Hematopoietic multipotent progenitor cell treated with erythropoietin and hydrocortisone succinate and interleukin-3 and kit ligand, for 4 days (in vitro differentiated cells): Measurements from ENCODE around the gene SLC38A3.
"Not testable (repeated sequence)": the region's sequence is repeated elsewhere in the genome, so short reads cannot be mapped to it uniquely, and the experiment has no call there.

Experiments used
- DNase-seq: peaks from one replicate; pipeline ENCODE4 v3.0.0-alpha.2; 2015

The SLC38A3 gene

DNA sequence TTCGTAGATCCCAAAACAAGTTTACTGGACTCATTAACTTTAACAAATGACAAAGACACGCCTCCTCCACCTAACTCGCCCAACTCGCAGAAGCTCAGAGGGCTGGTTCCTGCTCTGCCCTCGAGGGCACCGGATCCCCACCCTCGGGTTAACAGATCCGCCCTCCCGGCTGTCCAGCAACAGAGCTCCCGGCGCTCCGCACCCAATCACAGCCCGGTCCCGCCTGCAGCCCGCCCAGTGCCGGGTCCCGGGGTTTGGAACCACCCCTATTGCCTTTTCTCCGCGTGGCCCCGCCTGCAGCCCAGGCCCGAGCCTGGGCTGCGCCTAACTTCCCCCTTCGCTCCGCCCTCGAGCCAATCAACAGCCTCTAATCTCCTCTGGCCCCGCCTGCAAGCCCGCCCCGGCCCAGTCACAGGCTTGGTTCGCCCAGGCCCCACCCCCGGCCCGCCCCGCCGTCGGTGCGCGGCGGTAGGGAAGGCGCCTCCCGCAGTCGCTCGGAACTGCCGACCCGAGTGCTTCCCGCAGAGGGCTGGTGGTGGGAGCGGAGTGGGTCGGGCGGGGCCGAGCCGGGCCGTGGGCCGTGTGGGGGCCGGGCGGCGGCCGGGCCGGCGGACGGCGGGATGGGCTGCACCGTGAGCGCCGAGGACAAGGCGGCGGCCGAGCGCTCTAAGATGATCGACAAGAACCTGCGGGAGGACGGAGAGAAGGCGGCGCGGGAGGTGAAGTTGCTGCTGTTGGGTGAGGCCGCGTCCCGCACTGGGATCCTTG is 30.8 kb downstream of the SLC38A3 start, which contains the start of gene GNAI2:
TSS of gene GNAI2 (plus strand) at position 489 of the 768 bp plus-strand sequence. CDS start at position 621, 132 bp downstream.
- DNase-seq = peak; percentile 99

DNA sequence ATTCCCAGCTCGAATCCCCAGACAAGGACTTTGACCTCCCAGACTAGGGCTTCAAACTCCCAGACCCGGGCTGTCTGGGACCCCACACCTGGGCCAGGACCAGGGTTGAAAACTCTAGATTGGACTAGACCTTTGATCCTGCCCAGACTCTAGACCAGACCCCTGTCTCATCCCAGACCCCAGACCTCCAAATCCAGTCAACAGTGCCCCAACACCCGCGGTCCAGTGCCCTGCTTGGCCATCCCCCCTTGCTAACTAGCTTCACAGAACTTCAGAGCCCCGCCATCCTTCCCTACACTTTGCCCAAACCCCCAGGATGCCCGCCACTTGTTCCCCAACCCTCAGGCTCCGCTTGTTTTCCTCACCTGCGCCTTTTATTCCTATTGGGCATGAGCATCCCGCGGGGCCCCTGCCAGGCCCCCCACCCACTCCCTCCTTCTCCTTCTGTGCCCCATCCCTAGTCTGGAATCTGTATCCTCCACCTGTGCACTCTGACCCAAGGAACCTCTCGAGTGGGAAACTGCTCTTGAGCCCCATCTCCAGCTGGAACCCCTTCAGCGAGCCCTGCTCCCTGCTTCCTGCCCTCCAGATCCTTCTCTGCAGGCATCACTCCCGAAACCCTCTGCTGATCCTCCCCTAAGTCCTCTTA is 31.5 kb downstream of the SLC38A3 start:
- DNase-seq = no peak

DNA sequence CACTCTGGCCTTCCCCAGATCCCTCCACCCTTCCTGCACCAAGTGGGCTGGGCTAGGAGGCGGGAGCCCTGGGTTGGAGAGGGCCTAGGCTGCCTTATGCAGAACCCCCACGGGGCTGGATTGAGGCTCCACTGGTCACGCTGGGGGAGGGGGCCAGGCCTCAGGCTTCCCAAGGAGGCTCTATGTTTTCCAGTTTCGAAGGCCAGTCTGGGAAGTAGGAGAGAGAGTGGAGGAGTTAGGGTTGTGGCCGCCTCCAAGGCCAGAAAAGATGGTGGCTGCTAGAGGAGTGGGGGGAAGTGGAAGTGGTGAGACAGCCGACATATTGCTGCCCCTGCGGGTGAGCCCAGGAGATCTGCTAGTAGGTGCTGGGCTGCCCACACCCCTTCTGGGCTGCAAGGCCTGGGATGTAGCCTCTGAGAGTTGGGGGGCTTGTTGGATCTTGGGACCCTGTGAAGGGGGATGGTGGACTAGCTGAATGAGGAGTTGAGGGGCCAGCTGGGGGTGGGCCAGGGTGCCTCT is 32.1 kb downstream of the SLC38A3 start:
- peak; percentile 61 for DNase-seq

DNA sequence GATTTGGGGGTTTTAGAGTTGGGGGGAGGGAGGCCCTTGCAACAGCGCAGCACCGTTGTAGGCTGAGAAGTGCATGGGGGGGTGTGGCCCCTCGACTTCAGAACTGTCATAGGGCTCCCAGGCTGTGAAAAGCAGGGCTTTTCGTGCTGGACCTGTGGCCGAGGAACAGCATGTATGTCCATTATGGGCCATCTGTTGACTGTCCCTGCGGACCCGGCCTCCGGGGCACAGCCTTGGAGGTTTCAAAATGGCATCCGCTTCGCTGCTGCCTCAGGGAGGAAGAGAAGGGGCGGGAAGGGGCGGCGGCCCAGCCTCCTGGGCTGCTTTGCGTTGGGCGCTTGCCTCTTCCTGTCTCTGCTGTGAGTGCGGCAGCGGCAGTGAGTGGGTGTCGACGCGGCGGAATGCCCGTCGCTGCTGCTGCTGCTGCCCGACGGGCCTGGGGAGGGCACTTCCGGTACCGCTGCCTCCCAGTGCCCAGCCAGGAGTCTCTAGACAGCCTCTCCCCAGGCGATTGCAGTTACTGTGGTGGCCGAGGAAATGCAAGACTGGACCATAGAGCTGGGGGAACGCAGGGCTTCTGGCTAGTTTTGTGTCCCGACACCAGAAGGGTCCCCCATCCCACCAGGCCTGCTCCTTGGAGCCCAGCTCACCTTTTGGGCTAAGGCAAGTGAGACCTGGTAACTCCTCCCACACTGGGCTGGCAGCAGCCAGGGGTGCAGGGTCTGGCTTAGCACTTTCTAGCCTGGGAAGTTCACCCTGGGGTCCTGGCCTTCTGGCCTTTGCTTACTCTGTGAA is 32.9 kb downstream of the SLC38A3 start:
- peak; percentile 96 for DNase-seq

DNA sequence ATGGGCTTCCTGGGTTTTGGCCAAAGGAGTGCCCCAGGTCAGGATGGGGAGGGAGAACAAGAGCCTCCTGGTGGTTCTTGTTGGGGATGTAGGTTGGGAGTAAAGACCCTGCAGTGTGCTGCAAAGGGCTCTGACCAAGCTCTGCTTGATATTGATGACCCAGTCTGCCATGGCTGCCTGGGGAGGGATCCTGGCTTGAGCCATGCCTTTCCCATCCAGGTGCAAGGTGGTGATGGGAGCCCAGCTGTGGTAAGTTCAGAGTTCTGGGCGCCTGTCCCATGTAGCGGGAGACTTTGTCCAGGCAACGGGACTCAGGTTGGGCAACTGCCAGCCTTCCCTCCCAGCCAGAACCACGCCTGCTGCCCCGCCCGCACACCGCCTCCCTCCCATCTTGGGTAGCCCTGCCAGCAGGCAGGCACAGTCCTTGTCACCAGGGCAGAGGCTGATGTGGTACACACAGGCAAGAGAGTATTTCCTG is 33.5 kb downstream of the SLC38A3 start:
- DNase-seq = peak; percentile 80

DNA sequence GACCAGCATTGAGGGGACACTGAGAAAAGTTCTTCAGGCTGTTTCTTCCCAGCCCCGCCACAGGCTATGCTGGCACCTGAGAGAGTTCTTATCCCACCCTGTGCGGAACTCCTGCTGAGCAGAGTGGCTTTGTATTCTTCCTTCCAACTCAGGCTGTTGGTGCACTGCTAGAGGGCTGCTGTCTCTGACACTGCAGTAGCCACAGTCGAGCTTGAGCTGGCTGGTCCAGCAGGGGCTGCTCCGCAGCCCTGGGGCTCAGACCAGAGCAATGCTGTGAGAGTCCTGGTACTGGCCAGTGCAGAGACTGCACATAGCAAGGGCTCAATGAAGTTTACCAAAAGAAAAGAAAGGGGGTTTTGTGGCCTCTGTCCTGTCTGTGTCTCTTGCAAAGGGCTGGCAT is 34.6 kb downstream of the SLC38A3 start:
- DNase-seq = no peak

DNA sequence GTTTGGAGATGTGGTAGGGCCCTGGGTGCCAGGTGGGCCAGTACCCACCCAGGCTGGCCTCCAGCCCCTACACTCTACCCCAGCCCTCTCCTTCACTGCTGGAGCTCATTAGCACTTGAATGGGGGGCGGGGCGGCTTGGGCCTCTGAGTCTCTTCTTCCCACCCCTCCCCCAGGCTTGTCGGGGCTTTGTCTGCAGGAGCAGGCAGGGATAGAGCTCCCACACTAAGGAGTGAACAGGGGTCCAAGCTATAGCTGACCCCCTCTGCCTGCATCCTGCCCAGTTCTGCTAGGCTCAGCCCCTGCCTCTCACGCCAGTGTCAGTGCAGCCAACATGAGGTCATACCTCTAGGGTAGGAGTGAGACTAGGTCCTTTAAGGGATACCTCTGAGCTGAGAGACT is 36.1 kb downstream of the SLC38A3 start:
- no peak for DNase-seq

DNA sequence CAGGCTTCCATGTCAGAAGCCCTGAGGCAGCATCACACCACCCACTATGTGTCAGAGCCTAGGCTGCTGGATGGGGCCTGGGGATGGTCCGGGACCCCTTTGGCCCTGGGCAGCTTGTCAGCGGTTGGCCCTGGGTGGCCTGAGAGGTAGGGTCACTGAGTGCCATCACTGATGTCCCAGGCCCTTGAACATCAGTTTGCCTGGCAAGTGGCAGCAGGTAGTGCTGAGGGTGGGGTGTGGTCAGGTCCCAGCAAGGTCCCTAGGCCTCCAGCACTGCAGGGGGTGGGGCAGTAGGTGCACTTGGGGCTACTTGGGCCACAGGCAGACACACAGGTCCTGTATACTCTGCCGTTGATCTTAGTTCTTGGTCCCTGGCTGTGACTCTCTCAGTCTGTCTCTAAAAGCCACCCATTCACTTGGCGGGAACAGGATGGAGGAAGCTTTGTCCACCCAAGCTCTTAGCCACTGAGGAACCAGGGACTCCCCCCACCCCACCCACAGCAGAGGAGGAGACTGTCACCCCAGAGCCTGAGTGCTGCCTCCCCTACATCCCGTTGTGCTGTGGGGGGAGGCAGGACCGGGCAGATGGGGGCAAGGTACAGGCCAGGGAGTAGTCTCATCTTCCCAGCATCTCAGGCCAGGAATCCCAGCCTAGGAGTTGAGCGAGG is 36.8 kb downstream of the SLC38A3 start:
- no peak for DNase-seq

DNA sequence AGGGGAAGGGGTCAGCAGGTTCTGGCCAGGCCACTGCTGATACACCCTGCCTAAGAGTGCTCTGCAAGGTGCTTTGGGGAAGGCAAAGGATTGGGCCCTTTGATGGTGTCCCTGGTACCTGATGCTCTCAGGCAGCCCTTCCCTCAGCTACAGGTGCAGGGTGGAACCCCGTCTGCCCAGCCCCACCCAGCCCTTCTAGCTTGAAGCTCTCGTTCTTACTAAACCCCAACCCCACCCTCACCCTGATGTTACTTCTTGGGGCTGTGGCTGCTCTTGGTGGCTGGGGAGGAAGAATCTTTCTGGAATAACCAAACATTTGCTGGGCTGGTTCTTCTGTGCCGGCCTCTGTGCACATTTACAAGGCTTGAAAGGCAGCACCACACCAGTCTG is 37.3 kb downstream of the SLC38A3 start:
- no peak for DNase-seq

DNA sequence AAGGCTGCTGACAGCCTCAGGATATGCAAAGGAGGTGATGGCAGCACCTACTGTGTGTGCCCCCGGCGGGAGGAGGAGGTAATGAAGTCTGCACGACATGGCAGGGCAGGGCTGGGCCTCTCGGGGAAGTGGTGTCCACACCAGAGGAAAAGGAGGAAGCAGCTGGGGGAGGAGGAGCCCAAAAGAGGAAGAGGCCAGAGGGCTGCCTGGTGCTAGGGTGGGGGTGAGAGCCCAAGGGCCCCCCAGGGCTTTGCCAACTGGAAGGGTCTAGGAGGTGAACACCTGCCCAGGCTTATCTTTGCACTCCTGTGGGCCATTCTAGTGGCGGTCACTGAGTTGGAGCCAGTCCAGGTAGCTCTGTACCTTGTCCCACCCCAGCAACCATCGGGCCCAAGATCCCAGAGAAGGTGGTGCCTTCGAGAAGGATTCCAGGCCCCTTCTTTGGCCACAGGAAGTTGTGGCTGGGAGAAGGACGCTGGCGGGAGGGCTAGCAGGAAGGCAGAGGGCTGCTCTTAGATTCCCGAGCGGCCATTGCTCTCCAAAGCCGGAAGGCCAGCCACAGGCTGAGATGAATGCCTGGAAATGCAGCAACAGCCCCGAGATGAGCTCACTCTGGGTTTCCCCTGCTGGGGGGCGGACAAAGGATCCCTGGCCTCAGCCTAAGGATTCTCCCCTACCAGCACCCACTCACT is 37.9 kb downstream of the SLC38A3 start:
- DNase-seq = peak; percentile 96

DNA sequence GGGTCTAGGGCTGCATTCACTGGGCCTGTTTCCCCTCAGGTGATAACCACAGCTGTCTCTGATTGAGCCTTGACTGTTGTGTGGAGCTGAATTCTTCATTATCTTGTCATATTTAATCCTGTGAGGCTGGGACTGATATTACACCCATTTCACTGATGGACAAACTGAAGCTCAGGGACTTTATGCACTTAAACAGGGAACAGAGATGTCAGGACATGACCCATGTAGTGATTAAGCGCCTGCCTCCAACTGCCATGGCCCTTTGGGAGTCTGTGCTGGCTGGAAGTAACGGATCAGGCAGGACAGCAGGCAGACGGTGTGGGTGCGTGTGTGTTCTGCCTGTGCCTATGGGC is 38.4 kb downstream of the SLC38A3 start:
- no peak for DNase-seq

DNA sequence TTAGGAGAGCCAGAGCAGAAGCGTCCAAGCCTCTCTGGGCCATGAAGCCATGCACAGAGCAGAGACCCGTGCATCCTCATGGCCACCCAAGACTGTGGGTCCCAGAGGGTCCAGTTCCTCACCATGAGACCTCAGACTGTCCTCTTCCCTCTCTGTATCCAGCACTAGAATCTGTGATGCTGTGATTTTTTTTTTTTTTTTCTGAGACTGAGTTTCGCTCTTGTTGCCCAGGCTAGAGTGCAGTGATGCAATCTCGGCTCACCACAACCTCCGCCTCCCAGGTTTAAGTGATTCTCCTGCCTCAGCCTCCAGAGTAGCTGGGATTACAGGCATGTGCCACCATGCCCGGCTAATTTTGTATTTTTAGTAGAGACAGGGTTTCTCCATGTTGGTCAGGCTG is 39.7 kb downstream of the SLC38A3 start:
- not testable (repeated sequence) for DNase-seq

DNA sequence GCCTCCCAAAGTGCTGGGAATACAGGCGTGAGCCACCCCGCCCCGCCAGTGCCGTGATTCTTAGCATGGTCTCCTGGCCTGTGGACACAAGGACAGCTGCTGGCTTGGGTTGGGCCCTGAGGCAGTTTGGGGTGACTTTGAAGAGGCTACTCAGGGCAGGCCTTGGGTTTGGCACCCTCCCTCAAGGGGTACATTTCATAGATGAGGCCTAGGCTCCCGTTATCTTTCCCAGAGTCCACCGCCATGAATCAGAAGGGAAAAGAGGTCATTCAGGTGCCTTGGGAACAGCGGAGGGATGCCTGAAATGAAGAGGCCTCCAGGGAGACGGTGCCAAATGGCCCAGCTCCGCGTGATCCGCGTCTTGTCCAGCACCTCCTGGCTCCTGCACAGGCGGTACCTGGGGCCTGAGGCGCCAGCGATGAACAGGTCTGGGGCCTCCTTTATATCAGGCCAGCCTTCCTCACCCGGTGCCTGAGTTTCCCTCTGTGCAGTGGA is 40.2 kb downstream of the SLC38A3 start:
- no peak for DNase-seq

DNA sequence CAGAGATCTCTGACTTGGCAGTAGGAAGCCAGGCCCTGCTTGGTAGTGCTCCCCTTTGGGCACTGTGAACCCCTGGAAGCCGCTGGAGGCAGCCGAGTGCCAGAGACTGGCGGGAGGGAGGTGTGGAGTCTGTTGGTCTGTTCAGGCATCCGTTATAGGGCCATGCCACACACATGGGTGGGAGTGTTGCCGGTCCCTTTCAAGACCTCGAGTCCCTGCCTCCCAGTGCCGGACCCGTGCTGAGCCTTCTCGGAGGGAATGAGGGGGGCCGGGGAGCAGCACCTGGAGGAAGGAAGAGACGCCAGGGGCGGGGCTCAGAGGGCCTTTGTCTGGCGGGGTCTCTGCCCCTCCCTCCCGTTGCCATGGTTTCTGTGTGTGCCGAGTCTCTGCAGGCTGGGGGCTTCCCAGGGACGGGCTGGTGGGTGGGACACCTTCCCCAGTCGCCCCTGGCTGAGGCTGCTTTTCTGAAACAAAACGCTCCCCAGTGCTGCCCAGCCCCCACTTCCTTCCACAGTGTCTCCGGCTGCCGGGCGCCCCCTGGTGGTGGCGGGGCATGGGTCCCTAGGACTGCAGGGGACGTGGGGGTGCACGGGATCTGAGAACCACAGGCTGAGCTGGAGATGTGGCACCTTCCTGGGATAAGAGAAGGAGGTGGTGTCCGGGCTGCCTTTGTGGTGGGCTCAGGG is 40.9 kb downstream of the SLC38A3 start:
- peak; percentile 96 for DNase-seq

DNA sequence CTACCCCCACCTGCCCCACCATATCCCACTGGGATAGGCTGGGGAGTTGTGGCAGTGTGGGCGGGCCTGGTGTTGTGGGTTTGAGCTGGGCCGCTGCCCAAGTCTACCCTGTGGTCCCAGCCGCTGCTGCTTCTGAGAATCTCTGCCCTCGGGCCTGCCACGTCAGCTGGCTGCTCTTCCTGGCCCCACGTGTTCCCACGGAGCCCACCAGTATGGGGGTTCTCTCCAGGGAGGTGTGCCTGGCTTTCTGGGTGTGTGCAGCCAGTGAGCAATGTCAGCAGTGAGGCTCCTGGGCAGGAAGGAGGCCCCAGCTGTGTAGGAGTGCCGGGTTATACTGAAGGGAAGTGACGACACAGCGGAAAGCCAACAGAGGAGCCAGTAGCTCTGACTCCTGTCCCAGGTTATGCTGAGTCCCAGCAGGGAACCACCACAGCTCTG is 41.5 kb downstream of the SLC38A3 start:
- DNase-seq = peak; percentile 90

DNA sequence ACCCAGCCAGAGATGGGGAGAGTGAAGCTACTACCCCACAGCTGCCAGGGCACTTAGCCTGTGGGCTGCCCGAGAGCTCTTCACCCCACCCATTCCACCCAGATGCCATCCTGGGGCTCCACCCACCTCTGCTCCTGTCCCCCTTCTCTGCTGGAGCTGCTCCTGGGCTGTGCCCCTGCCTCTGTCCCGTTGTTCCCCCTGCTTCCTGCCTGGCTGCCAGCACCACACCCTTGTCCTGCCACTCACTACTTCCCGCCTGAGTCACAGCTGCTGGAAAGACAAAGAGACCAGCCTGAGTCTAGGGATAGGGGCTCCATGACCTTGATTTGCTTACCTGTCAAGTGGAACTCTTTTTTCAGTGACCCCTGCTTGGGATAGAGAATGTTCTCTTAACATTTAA is 43.3 kb downstream of the SLC38A3 start:
- no peak for DNase-seq

DNA sequence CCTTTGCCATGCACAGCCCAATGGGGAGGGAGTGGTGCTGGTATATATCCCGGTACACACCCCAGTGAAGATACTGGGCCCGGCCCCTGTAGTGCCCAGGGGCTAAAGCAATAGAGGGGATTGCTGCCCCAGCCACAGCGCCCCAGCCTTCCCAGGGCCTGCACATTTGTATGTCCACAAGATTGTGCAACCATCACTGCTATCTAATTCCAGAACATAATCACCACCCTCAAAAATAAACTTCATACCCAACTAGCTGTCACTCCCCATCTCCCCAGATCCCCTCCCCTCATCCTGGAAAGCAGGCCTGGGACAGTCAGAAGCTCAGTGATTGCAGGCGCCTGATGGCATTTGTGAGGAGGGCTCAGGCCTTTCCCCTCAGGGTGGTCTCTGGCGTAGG is 44.4 kb downstream of the SLC38A3 start:
- DNase-seq = no peak

DNA sequence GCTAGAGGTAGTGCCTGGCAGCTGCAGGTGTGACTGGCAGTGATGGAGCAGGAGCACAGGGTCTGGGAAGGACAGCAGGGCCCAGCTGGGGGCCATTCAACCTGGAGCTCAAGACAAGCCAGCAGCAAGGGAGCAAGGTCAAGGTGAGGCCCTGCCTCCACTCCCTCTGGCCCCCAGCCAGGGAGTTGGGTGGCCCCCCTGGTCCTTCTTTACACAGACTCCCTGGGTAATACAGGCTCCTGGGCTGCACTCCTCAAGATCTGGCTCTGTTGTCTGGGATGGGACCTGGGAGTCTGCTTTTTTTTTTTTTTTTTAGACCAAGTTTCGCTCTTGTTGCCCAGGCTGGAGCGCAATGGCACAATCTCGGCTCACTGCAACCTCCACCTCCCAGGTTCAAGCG is 45.4 kb downstream of the SLC38A3 start:
- no peak for DNase-seq

DNA sequence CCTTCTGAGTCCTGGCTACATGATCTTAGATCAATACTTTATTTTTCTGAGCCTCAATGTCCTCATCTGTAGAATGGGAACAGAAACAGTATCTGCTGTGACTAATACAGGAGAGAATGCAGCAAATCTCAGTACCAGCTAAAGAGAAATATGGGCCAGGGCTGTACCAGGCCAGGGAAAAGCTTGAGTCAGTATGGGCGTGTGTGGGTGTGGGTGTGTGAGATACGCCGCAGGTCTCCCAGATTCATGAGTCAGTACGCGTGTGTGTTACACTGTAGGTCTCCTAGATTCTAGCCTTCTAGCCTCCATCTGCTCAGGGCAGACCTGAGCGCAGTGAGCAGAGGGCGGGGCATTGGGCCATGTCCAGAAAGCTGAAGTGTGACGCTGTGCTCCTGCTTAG is 46.1 kb downstream of the SLC38A3 start:
- peak; percentile 44 for DNase-seq

DNA sequence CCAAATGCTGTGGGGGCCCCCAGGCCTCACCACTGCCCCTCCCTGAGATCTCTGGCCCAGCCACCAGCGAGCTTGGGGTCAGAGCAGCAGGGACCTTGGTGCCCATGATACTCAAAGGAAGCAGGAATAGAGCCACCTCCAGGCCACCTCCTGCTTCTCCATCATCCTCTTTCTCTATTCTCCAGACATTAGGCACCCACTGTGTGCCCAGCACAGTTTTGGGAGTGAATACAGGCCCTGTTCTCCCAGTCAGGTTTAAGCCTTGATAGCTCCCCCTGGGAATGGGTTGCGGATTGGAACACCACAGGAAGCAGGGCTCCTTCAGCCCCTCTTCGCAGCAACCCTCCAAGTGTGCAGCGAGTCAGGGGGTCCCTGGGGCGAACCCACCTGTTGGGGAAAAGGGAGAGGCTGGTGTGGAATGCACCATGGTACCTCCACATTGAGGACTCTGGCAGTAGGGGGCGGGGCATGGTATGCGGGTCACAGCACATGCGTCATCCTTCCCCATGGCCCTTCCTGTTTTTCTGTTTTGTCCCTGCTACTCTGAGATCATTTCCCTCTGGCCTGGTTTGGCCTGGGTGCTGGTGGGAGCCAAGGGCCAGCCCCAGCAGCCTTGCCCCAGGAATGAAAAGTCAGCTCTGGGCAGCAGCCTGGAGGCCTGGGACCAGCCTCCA is 49.6 kb downstream of the SLC38A3 start:
- peak; percentile 52 for DNase-seq

DNA sequence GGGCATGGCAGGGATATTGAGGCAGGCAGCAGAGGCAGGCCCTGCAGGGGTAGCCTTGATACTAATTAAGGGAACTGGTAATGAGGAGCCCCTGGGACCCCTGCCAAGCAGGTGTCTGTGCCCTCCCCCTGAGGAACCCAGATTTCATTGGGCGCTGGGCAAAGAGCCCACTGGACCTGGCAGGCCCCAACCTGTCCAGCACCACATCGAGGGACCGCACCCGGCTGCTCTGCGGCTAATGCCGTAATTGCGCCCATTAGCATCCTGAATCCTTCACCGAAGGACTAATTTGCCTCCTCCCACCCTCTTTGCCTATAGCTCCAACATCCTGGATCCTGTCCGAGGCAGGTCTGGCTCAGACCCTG is 50.2 kb downstream of the SLC38A3 start:
- DNase-seq = no peak
